OCI-LY3 (cell line): ENCODE measurements around the gene ISY1.

Source experiments
- H2AFZ ChIP-seq: fragments of 200-600, 300-600 bp; shearing (Covaris generic); 2 replicates; pipeline ENCODE4 v1.6.0; 2014; ENCODE audit warnings: antibody characterized with exemption, low read depth, low read length
- H3K27ac ChIP-seq: fragments of 200-600, 300-600 bp; sonication (generic); 2 replicates; pipeline ENCODE4 v1.5.1; 2014; ENCODE audit warnings: mild to moderate bottlenecking, low read length, moderate library complexity, mixed read lengths
- H3K27me3 ChIP-seq: fragments of 200-600, 300-600 bp; sonication (generic); 2 replicates; pipeline ENCODE4 v1.6.1; 2014; ENCODE audit warnings: low read depth, low read length, mixed read lengths
- H3K36me3 ChIP-seq: fragments of 200-600, 300-600 bp; sonication (generic); replicated peaks from 2 replicates; pipeline ENCODE3; 2014; ENCODE audit warnings: low read depth, low read length, mixed read lengths
- H3K4me1 ChIP-seq: fragments of 300-600, 200-600 bp; sonication (generic); 2 replicates; pipeline ENCODE4 v1.6.1; 2014; ENCODE audit warnings: low read length, mixed read lengths
- H3K4me2 ChIP-seq: fragments of 200-600, 300-600 bp; sonication (generic); 2 replicates; pipeline ENCODE4 v1.6.1; 2014; ENCODE audit warnings: low read length, mixed read lengths
- H3K4me3 ChIP-seq: fragments of 300-600, 200-600 bp; sonication (generic); 2 replicates; pipeline ENCODE4 v1.5.1; 2014; ENCODE audit warnings: antibody characterized with exemption, mild to moderate bottlenecking, low read length, moderate library complexity
- H3K79me2 ChIP-seq: fragments of 300-600, 200-600 bp; shearing (Covaris generic); 2 replicates; pipeline ENCODE4 v1.6.1; 2014; ENCODE audit warnings: mild to moderate bottlenecking, low read length, mixed read lengths
- H3K9ac ChIP-seq: fragments of 300-600, 200-600 bp; shearing (Covaris generic); 2 replicates; pipeline ENCODE4 v1.6.0; 2014; ENCODE audit warnings: mild to moderate bottlenecking, low read length, moderate library complexity
- H3K9me3 ChIP-seq: fragments of 200-600, 300-600 bp; shearing (Covaris generic); 2 replicates; pipeline ENCODE4 v1.6.1; 2014; ENCODE audit warnings: low read length, mixed read lengths; ENCODE audit not compliant: insufficient read depth
- H4K20me1 ChIP-seq: fragments of 200-600, 300-600 bp; sonication (generic); 2 replicates; pipeline ENCODE4 v1.6.1; 2016; ENCODE audit warnings: low read length, mixed read lengths; ENCODE audit not compliant: insufficient read depth
- EZH2phosphoT487 ChIP-seq: fragments of 200-600 bp; shearing (Covaris generic); IDR thresholded peaks from 2 replicates; pipeline ENCODE4 v1.6.1; 2018; ENCODE audit warnings: antibody characterized with exemption, mixed run types, low read depth
- TF ChIP-seq, protein P1 (sequence below): fragments of 200-600, 300-600 bp; sonication (generic); IDR thresholded peaks from 2 replicates; pipeline ENCODE4 v1.5.1; 2014; ENCODE audit warnings: antibody characterized with exemption, low read length, low read depth

The ISY1 gene

DNA sequence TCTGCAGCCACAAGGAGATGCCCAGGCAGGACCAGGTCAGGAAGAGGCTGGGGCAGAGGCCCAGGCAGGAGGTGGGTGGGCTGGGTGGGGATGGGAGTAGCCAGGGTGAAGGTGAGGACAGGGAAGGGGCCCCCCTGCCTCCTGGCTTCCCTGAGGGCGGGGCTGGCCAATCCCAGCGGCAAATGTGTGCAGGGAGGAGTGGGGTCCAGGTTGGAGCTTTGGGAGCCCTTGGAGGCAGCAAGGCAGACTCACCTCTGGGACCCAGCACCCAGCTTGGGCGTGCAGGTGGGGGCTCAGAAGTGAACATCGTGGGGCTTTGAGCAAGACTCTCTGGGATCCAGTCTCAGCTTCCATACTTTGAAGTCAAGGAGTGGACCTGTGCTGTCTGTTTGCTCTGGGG lies 75.0 kb downstream of the ISY1 start:
- no peaks in the 10 kb centered on the region for H3K4me1 ChIP-seq
- H3K9ac ChIP-seq = no peak overlapping the region
- H4K20me1 ChIP-seq = no peaks in the 10 kb centered on the region
- no peaks in the 10 kb centered on the region for H3K36me3 ChIP-seq
- no peak overlapping the region for H2AFZ ChIP-seq
- H3K27ac ChIP-seq = no peak overlapping the region
- no peaks in the 10 kb centered on the region for H3K27me3 ChIP-seq
- H3K9me3 ChIP-seq = no peaks in the 10 kb centered on the region
- no peaks in the 10 kb centered on the region for H3K79me2 ChIP-seq
- no peak overlapping the region for H3K4me3 ChIP-seq
- no peak for TF ChIP-seq EZH2phosphoT487
- TF ChIP-seq, protein P1, sequence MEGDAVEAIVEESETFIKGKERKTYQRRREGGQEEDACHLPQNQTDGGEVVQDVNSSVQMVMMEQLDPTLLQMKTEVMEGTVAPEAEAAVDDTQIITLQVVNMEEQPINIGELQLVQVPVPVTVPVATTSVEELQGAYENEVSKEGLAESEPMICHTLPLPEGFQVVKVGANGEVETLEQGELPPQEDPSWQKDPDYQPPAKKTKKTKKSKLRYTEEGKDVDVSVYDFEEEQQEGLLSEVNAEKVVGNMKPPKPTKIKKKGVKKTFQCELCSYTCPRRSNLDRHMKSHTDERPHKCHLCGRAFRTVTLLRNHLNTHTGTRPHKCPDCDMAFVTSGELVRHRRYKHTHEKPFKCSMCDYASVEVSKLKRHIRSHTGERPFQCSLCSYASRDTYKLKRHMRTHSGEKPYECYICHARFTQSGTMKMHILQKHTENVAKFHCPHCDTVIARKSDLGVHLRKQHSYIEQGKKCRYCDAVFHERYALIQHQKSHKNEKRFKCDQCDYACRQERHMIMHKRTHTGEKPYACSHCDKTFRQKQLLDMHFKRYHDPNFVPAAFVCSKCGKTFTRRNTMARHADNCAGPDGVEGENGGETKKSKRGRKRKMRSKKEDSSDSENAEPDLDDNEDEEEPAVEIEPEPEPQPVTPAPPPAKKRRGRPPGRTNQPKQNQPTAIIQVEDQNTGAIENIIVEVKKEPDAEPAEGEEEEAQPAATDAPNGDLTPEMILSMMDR = no peak
- no peak overlapping the region for H3K4me2 ChIP-seq

DNA sequence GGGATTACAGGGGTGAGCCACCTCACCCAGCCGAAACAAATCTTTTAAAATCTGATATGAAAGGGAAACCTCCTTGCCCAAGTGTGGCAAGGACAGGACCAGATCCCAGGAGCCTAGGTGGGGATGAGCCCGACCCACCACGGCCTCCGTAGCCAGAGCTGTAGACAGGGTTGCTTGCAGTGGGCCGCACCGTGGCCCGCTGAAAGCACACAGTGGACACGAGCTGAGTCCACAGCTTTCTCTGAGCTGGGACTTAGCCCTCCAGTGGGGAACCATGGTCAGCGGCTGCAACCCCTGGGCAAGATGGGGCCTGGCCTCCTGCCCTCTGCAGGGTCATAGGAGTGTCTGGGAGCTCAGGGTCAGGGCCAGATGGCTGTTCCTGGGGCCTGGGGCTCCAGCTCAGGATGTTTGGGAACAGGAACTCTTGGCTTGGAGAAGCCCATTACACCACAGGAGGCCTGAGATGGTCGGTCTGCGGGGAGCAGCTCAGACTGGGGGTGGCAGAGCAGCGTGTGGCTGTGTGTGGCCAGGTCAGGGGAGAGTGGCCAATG lies 75.6 kb downstream of the ISY1 start:
- Histone ChIP-seq H2AFZ (no peak overlapping the region), H3K9ac (no peak overlapping the region), H3K9me3 (no peaks in the 10 kb centered on the region), H3K4me2 (no peak overlapping the region), H3K4me3 (no peak overlapping the region), H3K27me3 (no peaks in the 10 kb centered on the region), H4K20me1 (no peaks in the 10 kb centered on the region), H3K27ac (no peak overlapping the region), H3K79me2 (no peaks in the 10 kb centered on the region), H3K36me3 (no peaks in the 10 kb centered on the region), H3K4me1 (no peaks in the 10 kb centered on the region)
- TF ChIP-seq, protein P1 = no peak
- TF ChIP-seq EZH2phosphoT487 = no peak

DNA sequence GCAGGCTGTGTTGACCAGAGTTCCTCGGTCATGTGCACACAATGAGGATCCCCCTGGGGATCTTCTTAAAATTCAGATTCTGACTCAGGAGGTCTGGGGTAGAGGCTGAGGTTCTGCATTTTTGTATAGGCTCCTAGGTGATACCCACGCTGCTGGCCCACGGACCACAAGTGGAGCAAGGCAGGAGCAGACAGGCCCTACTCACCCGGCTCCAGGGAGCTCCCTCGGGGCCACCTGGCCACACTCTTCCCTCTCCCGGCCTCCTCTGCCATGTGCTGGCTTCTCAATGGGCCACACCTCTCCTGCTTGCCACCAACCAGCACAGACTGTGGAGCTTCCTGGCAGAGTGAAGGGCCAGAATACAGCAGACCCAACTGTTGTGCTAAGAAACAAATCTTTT lies 76.4 kb downstream of the ISY1 start:
- Histone ChIP-seq H4K20me1 (no peaks in the 10 kb centered on the region), H3K36me3 (no peaks in the 10 kb centered on the region), H3K4me1 (no peaks in the 10 kb centered on the region), H3K9ac (no peak overlapping the region), H3K4me3 (no peak overlapping the region), H3K27me3 (no peaks in the 10 kb centered on the region), H3K27ac (no peak overlapping the region), H3K4me2 (no peak overlapping the region), H2AFZ (no peak overlapping the region), H3K9me3 (no peaks in the 10 kb centered on the region), H3K79me2 (no peaks in the 10 kb centered on the region)
- TF ChIP-seq, protein P1 = no peak
- no peak for TF ChIP-seq EZH2phosphoT487

DNA sequence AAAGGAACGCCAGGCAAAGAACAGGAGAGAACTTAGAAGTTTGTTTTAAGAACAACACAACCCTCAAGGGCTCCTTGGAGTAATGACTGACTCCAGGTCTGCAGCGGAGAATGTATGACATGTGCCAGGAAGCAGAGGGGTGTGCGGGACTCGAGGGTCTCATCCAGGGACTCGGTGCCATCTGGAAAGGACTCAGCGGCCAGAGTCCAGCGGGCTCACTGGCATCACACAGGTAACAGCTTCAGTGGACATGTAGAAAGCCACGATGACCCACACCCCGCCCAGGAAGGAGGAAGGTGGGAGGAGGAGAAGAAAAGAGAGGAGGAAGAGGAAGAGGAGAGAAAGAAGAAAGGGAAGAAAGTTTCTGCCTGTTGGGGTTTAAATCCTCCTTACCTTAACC lies 78.8 kb downstream of the ISY1 start:
- H3K4me1 ChIP-seq = no peaks in the 10 kb centered on the region
- TF ChIP-seq EZH2phosphoT487 = no peak
- H4K20me1 ChIP-seq = no peaks in the 10 kb centered on the region
- no peak overlapping the region for H3K9ac ChIP-seq
- H3K9me3 ChIP-seq = no peaks in the 10 kb centered on the region
- no peaks in the 10 kb centered on the region for H3K27me3 ChIP-seq
- no peak overlapping the region for H3K4me3 ChIP-seq
- H3K36me3 ChIP-seq = no peaks in the 10 kb centered on the region
- H3K27ac ChIP-seq = no peak overlapping the region
- H3K4me2 ChIP-seq = no peak overlapping the region
- H3K79me2 ChIP-seq = no peaks in the 10 kb centered on the region
- no peak overlapping the region for H2AFZ ChIP-seq
